ENCODE measurements around the gene GCDH. TPM values are rescaled to one million over a fixed set of nuclear protein-coding genes. Genes with fewer than 3 reads are reported as not detected.

The GCDH gene
- total RNA-seq, 3 donors from 2014 or later = 24.2 to 27.2 (median 24.7) TPM

GRCh38 chr19:12864721-12865715 lies 25.9 kb upstream of the GCDH start:
- intact Hi-C loops (cut with DNase I, micrococcal nuclease) = no loop called here
- ATAC-seq = peak; percentile 56
- H3K36me3 ChIP-seq (ENCODE audit: low read depth) = no peaks in the 10 kb centered on the region
- TF ChIP-seq CTCF (IDR thresholded peaks at IDR 0.05) = no peak
- H3K9me3 ChIP-seq = no peaks in the 10 kb centered on the region
- H3K4me3 ChIP-seq = no peak overlapping the region
- H3K4me1 ChIP-seq (ENCODE audit: low read depth) = peaks cover 6% of the 10 kb centered on the region
- peak in 2 of 3 donors; percentile 44 to 48 for DNase-seq

- Histone ChIP-seq H3K9me3 (no peaks in the 10 kb centered on the region), H3K36me3 (ENCODE audit: low read depth) (no peaks in the 10 kb centered on the region), H3K4me1 (ENCODE audit: low read depth) (peaks cover 6% of the 10 kb centered on the region), H3K4me3 (no peak overlapping the region)
- no peak for TF ChIP-seq CTCF (IDR thresholded peaks at IDR 0.05)
- intact Hi-C loops (cut with DNase I, micrococcal nuclease) = no loop called here
- DNase-seq (no peak), ATAC-seq (no peak)
These were observed 25.1 kb upstream of the GCDH start for GRCh38 chr19:12865746-12866415.

- peak; percentile 52 for ATAC-seq
- peaks cover 6% of the 10 kb centered on the region for H3K4me1 ChIP-seq (ENCODE audit: low read depth)
- no peaks in the 10 kb centered on the region for H3K36me3 ChIP-seq (ENCODE audit: low read depth)
- DNase-seq = peak in 1 of 3 donors; percentile 58
- TF ChIP-seq CTCF (IDR thresholded peaks at IDR 0.05) = no peak
- intact Hi-C loops (cut with DNase I, micrococcal nuclease) = no loop called here
- H3K4me3 ChIP-seq = no peak overlapping the region
- no peaks in the 10 kb centered on the region for H3K9me3 ChIP-seq
These were observed 24.4 kb upstream of the GCDH start for GRCh38 chr19:12866416-12867119.

- H3K9me3 ChIP-seq = no peaks in the 10 kb centered on the region
- no peak for TF ChIP-seq CTCF (IDR thresholded peaks at IDR 0.05)
- ATAC-seq (peak; percentile 86), DNase-seq (peak; percentile 77 to 83 (median 80))
- intact Hi-C loops (cut with DNase I, micrococcal nuclease) = no loop called here
- H3K36me3 ChIP-seq (ENCODE audit: low read depth) = no peaks in the 10 kb centered on the region
- H3K4me3 ChIP-seq = no peak overlapping the region
- peaks cover 6% of the 10 kb centered on the region for H3K4me1 ChIP-seq (ENCODE audit: low read depth)
These were observed 23.6 kb upstream of the GCDH start for GRCh38 chr19:12867120-12868099.
